Adipocyte (in vitro differentiated cells): ENCODE measurements around the gene ITGAD.

ENCODE experiments used
- DNase-seq: peaks from one replicate; pipeline ENCODE4 v3.0.0-alpha.2; 2015; ENCODE audit warnings: low read depth
- H3K27me3 ChIP-seq: replicated peaks from 2 replicates; pipeline ENCODE4 v1.7.0; 2013; ENCODE audit warnings: mild to moderate bottlenecking, low read length, moderate library complexity; ENCODE audit not compliant: control insufficient read depth, insufficient read depth
- H3K36me3 ChIP-seq: 2 replicates; pipeline ENCODE4 v1.7.0; 2013; ENCODE audit warnings: low read length, mild to moderate bottlenecking, moderate library complexity; ENCODE audit not compliant: control insufficient read depth, insufficient read depth, severe bottlenecking
- H3K4me1 ChIP-seq: 2 replicates; pipeline ENCODE4 v1.7.0; 2013; ENCODE audit warnings: mild to moderate bottlenecking, low read length, moderate library complexity; ENCODE audit not compliant: control insufficient read depth, insufficient read depth
- H3K4me3 ChIP-seq: 2 replicates; pipeline ENCODE4 v1.7.0; 2013; ENCODE audit warnings: mild to moderate bottlenecking, low read length, moderate library complexity
- H3K9ac ChIP-seq: 2 replicates; pipeline ENCODE4 v1.7.0; 2013; ENCODE audit warnings: mild to moderate bottlenecking, low read length, moderate library complexity
- H3K9me3 ChIP-seq: 2 replicates; pipeline ENCODE4 v1.7.0; 2013; ENCODE audit warnings: mild to moderate bottlenecking, low read length, moderate library complexity; ENCODE audit not compliant: control insufficient read depth

Gene ITGAD

DNA sequence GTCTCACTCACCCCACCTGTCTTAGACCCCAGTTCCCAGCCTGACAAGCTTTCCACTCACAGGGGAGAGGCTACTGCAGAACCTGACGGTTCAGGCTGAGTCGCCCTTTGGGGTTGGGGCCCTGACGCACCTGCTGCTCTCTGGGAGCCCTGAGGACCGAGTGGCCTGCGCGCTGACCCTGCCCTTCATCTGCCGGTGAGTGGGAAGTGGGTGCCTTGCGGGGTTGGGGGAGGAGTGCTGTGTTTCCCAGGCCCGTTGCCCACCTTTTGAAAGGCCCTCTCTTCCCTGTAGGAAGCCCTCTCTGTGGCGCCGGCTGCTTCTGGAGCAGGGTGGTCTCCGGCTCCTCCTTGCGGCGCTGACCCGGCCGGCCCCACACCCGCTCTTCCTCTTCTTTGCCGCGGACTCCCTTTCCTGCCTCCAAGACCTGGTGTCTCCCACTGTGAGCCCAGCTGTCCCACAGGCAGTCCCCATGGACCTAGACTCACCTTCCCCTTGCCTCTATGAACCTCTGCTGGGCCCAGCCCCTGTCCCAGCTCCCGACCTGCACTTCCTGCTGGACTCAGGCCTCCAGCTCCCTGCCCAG is 72.7 kb downstream of the ITGAD start:
- no peaks in the 10 kb centered on the region for H3K27me3 ChIP-seq
- H3K4me3 ChIP-seq = no peak overlapping the region
- H3K4me1 ChIP-seq = no peaks in the 10 kb centered on the region
- H3K9me3 ChIP-seq = no peaks in the 10 kb centered on the region
- H3K36me3 ChIP-seq = peaks cover 37% of the 10 kb centered on the region
- H3K9ac ChIP-seq = no peak overlapping the region
- no peak for DNase-seq

DNA sequence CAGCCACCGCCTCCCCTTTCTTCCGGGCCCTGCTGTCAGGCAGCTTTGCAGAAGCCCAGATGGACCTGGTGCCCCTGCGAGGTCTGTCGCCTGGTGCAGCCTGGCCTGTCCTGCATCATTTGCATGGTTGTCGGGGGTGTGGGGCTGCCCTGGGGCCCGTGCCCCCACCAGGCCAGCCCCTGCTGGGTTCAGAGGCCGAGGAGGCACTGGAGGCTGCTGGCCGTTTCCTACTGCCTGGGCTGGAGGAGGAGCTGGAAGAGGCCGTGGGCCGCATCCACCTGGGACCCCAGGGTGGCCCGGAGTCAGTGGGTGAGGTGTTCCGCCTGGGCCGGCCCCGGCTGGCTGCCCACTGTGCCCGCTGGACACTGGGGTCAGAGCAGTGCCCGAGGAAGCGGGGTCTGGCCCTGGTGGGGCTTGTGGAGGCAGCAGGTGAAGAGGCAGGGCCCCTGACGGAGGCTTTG is 73.3 kb downstream of the ITGAD start:
- Histone ChIP-seq H3K9ac (no peak overlapping the region), H3K27me3 (no peaks in the 10 kb centered on the region), H3K4me3 (no peak overlapping the region), H3K9me3 (no peaks in the 10 kb centered on the region), H3K4me1 (peaks cover 3% of the 10 kb centered on the region), H3K36me3 (peaks cover 37% of the 10 kb centered on the region)
- no peak for DNase-seq

DNA sequence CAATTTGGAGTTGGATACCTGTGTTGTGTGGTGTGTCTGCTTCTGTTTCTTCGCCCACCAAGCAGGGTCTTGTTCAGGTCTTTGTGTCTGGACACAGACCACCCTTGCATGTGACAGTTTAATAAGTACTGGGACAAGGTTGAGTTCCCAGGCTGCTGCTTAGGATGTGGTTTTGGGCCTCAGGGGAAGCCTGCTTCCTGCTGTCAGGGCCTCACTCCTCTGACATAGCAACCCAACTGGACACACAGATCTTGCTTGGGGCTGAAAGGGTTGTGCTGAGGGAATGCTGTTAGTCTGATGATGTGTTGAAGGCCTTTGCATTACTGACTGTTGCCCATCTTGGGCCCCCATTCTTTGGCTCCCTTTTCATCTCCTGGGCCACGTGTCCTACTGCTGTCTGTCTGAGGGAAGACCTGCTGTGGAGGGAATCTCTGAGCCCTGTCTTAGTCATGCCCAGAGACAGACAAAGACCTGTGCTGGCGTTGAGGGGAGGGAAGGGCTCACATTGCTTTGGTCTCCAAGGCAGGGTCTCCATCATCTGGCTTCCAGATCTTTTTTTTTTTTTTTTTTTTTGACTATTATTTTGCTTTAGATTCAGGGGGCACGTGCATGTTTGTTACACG is 74.1 kb downstream of the ITGAD start:
- H3K36me3 ChIP-seq = peaks cover 32% of the 10 kb centered on the region
- H3K4me3 ChIP-seq = no peak overlapping the region
- H3K4me1 ChIP-seq = peaks cover 7% of the 10 kb centered on the region
- no peaks in the 10 kb centered on the region for H3K27me3 ChIP-seq
- H3K9ac ChIP-seq = no peak overlapping the region
- DNase-seq = no peak
- no peaks in the 10 kb centered on the region for H3K9me3 ChIP-seq

DNA sequence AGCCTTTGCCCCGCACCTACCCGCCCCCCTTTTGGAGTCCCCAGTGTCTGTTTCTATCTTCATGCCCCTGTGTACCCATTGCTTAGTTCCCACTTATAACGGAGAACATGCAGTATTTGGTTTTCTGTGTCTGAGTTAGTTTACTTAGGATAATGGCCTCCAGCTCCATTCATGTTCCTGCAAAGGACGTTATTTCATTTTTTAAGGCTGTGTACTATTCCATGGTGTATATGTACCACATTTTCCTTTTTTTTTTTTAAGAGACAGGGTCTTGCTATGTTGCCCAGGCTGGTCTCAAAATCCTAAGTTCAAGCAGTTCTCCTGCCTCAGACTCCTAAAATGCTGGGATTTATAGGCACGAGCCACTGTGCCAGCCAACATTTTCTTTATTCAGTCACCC is 74.7 kb downstream of the ITGAD start:
- H3K9ac ChIP-seq = no peak overlapping the region
- peaks cover 11% of the 10 kb centered on the region for H3K4me1 ChIP-seq
- no peak overlapping the region for H3K4me3 ChIP-seq
- no peaks in the 10 kb centered on the region for H3K27me3 ChIP-seq
- peaks cover 26% of the 10 kb centered on the region for H3K36me3 ChIP-seq
- no peak for DNase-seq
- H3K9me3 ChIP-seq = no peaks in the 10 kb centered on the region

DNA sequence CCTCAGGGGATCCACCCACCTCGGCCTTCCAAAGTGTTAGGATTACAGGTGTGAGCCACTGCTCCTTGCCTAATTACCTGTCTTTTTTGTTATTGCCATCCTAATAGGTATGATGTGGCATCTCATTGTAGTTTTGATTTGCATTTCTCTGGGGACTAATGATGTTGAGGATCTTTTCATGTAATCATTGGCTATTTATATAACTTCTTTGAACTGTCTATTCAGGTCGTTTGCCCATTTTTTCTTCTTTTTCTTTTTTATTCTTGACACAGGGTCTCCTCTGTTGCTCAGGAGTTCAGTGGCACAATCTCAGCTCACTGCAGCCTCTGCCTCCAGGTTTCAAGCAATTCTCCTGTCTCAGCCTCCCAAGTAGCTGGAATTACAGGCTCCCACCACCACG is 77.5 kb downstream of the ITGAD start:
- no peak for DNase-seq
- no peaks in the 10 kb centered on the region for H3K9me3 ChIP-seq
- H3K4me3 ChIP-seq = no peak overlapping the region
- H3K4me1 ChIP-seq = peaks cover 27% of the 10 kb centered on the region
- no peaks in the 10 kb centered on the region for H3K27me3 ChIP-seq
- H3K36me3 ChIP-seq = peaks cover 18% of the 10 kb centered on the region
- H3K9ac ChIP-seq = no peak overlapping the region

DNA sequence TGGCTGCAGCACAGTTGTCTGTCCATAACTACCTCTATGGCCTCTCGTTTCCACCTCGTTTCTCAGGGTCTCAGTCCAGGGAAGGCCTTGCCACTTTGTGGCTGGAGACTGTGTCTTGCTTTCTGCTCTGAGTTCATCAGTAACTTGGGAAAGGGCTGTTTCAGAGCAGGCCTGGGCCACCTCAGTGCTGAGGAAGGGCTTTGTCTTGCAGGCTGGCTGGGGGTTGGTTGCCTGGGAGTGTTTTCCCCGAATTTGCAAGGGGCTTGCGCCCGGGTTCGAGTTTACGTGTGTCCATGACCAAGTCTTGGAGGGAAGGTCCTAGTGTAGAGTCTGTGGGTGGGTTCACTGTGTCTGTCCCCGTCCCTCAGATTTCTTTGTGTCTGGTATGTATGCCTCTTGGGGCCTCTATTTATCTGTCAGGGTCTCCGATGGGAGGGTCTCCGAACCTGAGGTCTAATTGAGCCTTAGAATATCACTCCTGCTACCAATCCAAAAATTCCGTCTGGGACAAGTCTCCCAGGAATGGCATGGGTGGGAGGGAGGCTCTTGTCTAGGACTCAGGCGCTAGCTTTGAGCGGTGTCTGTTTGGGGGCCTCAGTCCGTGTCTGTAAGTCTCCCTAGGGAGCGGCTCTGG is 78.2 kb downstream of the ITGAD start:
- Histone ChIP-seq H3K27me3 (no peaks in the 10 kb centered on the region), H3K4me3 (peak overlapping the region; percentile 87), H3K9me3 (no peaks in the 10 kb centered on the region), H3K9ac (peak overlapping the region; percentile 94), H3K36me3 (peaks cover 18% of the 10 kb centered on the region), H3K4me1 (peaks cover 27% of the 10 kb centered on the region)
- DNase-seq = peak; percentile 33

DNA sequence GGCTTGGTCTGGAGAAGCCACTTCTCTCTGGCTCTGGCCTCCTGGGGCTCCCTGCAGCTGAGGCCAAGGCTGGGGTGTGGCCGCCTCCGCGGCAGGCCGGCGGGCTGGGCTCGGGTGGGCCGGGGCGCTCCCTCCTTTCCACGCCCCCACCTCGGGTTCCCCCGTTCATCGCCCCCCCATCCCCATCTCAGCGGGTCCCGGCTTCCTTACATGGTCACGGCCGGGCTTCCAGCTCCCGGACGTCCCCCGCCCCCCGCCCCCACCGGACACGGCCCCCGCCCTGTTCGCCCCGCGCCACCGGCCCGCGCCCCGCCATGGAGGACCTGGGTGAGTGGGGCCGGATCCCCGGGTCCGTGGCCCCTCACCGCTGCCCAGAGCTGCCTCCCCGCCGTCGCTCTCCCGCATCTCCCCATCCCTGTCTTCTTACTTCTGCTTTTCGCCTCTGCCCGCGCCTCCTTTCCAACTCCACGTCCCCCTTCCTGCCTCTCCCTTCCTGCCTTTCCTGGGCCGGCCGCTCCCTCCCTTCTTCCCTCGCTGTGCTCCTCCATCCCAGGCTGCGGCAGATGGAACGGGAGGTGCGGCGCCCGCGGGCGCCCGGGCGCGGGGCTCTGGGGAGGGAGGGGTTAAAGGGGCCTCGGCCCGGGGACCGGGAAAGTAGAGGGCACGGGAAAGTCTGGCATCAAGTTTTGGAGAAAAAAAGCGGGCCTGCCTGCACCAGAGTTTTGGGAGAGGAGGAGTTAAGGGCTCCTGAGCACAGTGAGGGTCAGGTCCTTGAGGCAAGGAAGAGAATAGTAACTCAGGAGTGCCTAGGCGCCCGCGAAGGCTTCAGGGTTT is 79.0 kb downstream of the ITGAD start, which contains the start of gene TGFB1I1:
TGFB1I1 (plus strand) TSS at position 278 of the 834 bp plus-strand sequence; CDS start at position 315, 37 bp downstream.
- Histone ChIP-seq H3K9ac (peak within 1 kb of the TSS; percentile 94), H3K27me3 (no peaks in the 10 kb centered on the region), H3K4me1 (peaks cover 27% of the 10 kb centered on the region), H3K4me3 (peak within 1 kb of the TSS; percentile 87), H3K36me3 (peaks cover 14% of the 10 kb centered on the region), H3K9me3 (no peaks in the 10 kb centered on the region)
- DNase-seq = peak; percentile 90

DNA sequence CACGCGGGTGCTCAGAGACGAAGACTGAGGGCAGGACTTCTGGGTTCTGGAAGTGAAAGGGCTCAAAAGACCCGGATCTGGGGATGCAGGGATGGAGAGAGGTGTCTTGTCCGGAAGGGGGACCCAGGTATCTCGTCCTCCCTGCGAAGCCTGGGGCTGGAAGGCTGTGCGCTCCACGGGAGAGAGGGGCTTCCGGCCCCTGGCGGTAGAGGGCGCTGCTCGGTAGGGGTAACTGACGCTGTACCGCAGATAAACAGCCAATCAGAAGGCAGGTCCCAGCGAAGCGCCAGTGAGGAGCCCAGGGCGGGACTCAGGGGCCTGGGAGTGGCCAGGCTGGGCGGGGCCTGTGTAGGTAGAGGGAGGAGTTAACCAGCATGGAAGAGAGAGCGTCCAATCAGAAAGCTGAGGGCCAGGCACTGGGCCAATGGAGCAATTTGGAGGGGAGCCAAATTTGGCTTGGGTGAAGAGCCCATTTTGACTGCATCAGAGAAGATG is 79.6 kb downstream of the ITGAD start:
- H3K36me3 ChIP-seq = peaks cover 16% of the 10 kb centered on the region
- peak; percentile 89 for DNase-seq
- no peaks in the 10 kb centered on the region for H3K9me3 ChIP-seq
- H3K4me3 ChIP-seq = peak overlapping the region; percentile 87
- H3K4me1 ChIP-seq = peaks cover 27% of the 10 kb centered on the region
- no peaks in the 10 kb centered on the region for H3K27me3 ChIP-seq
- peak overlapping the region; percentile 94 for H3K9ac ChIP-seq

DNA sequence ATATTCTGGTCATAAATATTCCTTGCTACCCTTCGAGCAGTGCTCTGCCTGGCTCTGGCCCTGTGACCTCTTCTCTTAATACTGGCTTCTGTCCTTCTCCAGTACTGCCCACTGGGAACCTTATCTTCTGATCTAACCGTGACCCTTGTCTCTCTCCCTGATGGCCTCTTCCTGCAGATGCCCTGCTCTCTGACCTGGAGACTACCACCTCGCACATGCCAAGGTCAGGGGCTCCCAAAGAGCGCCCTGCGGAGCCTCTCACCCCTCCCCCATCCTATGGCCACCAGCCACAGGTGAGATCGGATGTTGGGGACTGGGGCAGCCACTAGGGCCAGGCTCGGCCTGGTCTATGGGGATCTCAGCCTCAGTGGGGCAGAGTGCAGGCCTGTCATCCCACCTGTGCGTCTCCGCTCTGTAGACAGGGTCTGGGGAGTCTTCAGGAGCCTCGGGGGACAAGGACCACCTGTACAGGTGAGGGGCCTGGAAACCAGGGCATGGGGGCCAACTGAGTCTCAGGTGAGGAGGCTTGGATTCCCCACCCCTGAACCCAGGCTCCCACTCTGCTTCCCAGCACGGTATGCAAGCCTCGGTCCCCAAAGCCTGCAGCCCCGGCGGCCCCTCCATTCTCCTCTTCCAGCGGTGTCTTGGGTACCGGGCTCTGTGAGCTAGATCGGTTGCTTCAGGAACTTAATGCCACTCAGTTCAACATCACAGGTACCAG is 80.3 kb downstream of the ITGAD start:
- no peaks in the 10 kb centered on the region for H3K27me3 ChIP-seq
- peaks cover 27% of the 10 kb centered on the region for H3K4me1 ChIP-seq
- peak overlapping the region; percentile 87 for H3K4me3 ChIP-seq
- DNase-seq = no peak
- peaks cover 21% of the 10 kb centered on the region for H3K36me3 ChIP-seq
- H3K9ac ChIP-seq = no peak overlapping the region
- H3K9me3 ChIP-seq = no peaks in the 10 kb centered on the region

DNA sequence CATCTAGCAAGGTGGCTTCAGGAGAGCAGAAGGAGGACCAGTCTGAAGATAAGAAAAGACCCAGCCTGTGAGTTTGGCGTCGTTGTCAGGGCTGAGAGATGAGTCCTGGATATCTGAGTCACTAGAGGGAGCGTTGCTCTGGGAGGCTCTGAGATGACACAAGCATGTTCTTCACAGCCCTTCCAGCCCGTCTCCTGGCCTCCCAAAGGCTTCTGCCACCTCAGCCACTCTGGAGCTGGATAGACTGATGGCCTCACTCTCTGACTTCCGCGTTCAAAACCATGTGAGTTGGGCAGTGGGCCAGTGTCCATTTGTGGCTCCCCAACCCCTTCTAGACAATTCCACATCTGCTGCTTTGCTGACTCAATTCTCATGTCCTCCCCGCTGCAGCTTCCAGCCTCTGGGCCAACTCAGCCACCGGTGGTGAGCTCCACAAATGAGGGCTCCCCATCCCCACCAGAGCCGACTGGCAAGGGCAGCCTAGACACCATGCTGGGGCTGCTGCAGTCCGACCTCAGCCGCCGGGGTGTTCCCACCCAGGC is 81.1 kb downstream of the ITGAD start:
- H3K4me3 ChIP-seq = no peak overlapping the region
- H3K4me1 ChIP-seq = peaks cover 27% of the 10 kb centered on the region
- peaks cover 21% of the 10 kb centered on the region for H3K36me3 ChIP-seq
- peak; percentile 25 for DNase-seq
- H3K9me3 ChIP-seq = no peaks in the 10 kb centered on the region
- H3K9ac ChIP-seq = peak overlapping the region; percentile 19
- H3K27me3 ChIP-seq = no peaks in the 10 kb centered on the region
